WTC11 (cell line): Measurements from ENCODE around the gene RAET1E. TPM values are rescaled to one million over a fixed set of nuclear protein-coding genes. Genes with fewer than 3 reads are reported as not detected.

Experiments
- ATAC-seq: fragments of 200-7000 bp; cut with Tn5 transposase; 2 replicates; pipeline ENCODE4 v1.10.0; 2021; ENCODE audit warnings: mild to moderate bottlenecking, moderate library complexity
- CTCF ChIA-PET: fragments of 300-600 bp; sonication (Branson Sonifier 250); formaldehyde crosslinking; loops from one replicate; lab custom pipeline; 2021; ENCODE audit warnings: antibody characterized with exemption; lab: Charles Lee
- POLR2A ChIA-PET: fragments of 350-600 bp; sonication (Branson Sonifier 250); formaldehyde crosslinking; loops from one replicate; lab custom pipeline; 2021; ENCODE audit warnings: antibody characterized with exemption; lab: Charles Lee
- DNase-seq: peaks from one replicate; pipeline ENCODE4 v3.0.0; 2021; ENCODE audit warnings: low spot score
- H3K27ac Mint-ChIP-seq: 2 replicates; pipeline ENCODE4 v1.8.0; 2021; ENCODE audit warnings: mixed read lengths
- H3K27me3 Mint-ChIP-seq: 2 replicates; pipeline ENCODE4 v1.8.0; 2021; ENCODE audit warnings: low read depth, mild to moderate bottlenecking, moderate library complexity, mixed read lengths
- H3K36me3 Mint-ChIP-seq: 2 replicates; pipeline ENCODE4 v1.8.0; 2021; ENCODE audit warnings: mixed read lengths
- H3K4me1 Mint-ChIP-seq: 2 replicates; pipeline ENCODE4 v1.8.0; 2022; ENCODE audit warnings: mixed read lengths
- H3K4me3 Mint-ChIP-seq: 2 replicates; pipeline ENCODE4 v1.8.0; 2021; ENCODE audit warnings: mild to moderate bottlenecking, moderate library complexity, mixed read lengths
- H3K9me3 Mint-ChIP-seq: 2 replicates; pipeline ENCODE4 v1.8.0; 2021; ENCODE audit warnings: mixed read lengths
- CBFB ChIP-seq: sonication (generic); formaldehyde crosslinking; IDR thresholded peaks from 2 replicates; pipeline ENCODE4 v1.8.1; 2022; ENCODE audit warnings: mild to moderate bottlenecking, low read depth, missing genetic modification reagents
- CREM ChIP-seq: sonication (generic); formaldehyde crosslinking; IDR thresholded peaks from 2 replicates; pipeline ENCODE4 v1.8.1; 2022; ENCODE audit warnings: mild to moderate bottlenecking, missing genetic modification reagents, moderate library complexity
- ERG ChIP-seq: fragments of 250-450 bp; sonication (Bioruptor Pico); IDR thresholded peaks from 2 replicates; pipeline ENCODE4 v1.8.0; 2021; ENCODE audit warnings: mild to moderate bottlenecking
- ETV6 ChIP-seq: sonication (generic); formaldehyde crosslinking; IDR thresholded peaks from 2 replicates; pipeline ENCODE4 v1.8.1; 2022; ENCODE audit warnings: mild to moderate bottlenecking, missing genetic modification reagents
- IRF1 ChIP-seq: sonication (generic); formaldehyde crosslinking; IDR thresholded peaks from 2 replicates; pipeline ENCODE4 v1.8.0; 2023; ENCODE audit warnings: missing genetic modification reagents
- JUN ChIP-seq: sonication (generic); formaldehyde crosslinking; IDR thresholded peaks from 2 replicates; pipeline ENCODE4 v1.8.0; 2023; ENCODE audit warnings: mild to moderate bottlenecking, missing genetic modification reagents
- MXD4 ChIP-seq: fragments of 250-450 bp; sonication (Bioruptor Pico); IDR thresholded peaks from 2 replicates; pipeline ENCODE4 v1.8.0; 2021; ENCODE audit warnings: mild to moderate bottlenecking, moderate library complexity, borderline replicate concordance
- NR3C1 ChIP-seq: sonication (generic); formaldehyde crosslinking; conservative IDR thresholded peaks from 2 replicates; pipeline ENCODE4 v1.8.1; 2023; ENCODE audit warnings: low read depth, mild to moderate bottlenecking, missing genetic modification reagents
- PRRX2 ChIP-seq: fragments of 250-450 bp; sonication (Bioruptor Pico); IDR thresholded peaks from 2 replicates; pipeline ENCODE4 v1.8.0; 2021; ENCODE audit warnings: mild to moderate bottlenecking
- ZBTB21 ChIP-seq: sonication (generic); formaldehyde crosslinking; IDR thresholded peaks from 2 replicates; pipeline ENCODE4 v1.8.1; 2023; ENCODE audit warnings: mild to moderate bottlenecking, missing genetic modification reagents, borderline replicate concordance
- ZBTB43 ChIP-seq: sonication (generic); formaldehyde crosslinking; IDR thresholded peaks from 2 replicates; pipeline ENCODE4 v1.8.1; 2023; ENCODE audit warnings: mild to moderate bottlenecking, missing genetic modification reagents
- ZMAT4 ChIP-seq: fragments of 250-450 bp; sonication (Bioruptor Pico); IDR thresholded peaks from 2 replicates; pipeline ENCODE4 v1.9.0; 2021; ENCODE audit warnings: mild to moderate bottlenecking
- ZNF281 ChIP-seq: sonication (generic); formaldehyde crosslinking; IDR thresholded peaks from 2 replicates; pipeline ENCODE4 v1.8.0; 2023; ENCODE audit warnings: mild to moderate bottlenecking, missing genetic modification reagents
- ZNF512 ChIP-seq: sonication (generic); formaldehyde crosslinking; IDR thresholded peaks from 2 replicates; pipeline ENCODE4 v1.8.1; 2022; ENCODE audit warnings: missing genetic modification reagents, borderline replicate concordance
- ZNF532 ChIP-seq: fragments of 250-450 bp; sonication (Bioruptor Pico); IDR thresholded peaks from 2 replicates; pipeline ENCODE4 v1.9.0; 2021; ENCODE audit warnings: mild to moderate bottlenecking, borderline replicate concordance
- ZNF671 ChIP-seq: fragments of 250-450 bp; sonication (Bioruptor Pico); IDR thresholded peaks from 2 replicates; pipeline ENCODE4 v1.8.0; 2021; ENCODE audit warnings: mild to moderate bottlenecking
- total RNA-seq: library from RNA; stranded (reverse); gene quantifications from 3 replicates; pipeline ENCODE4 v1.2.3, GENCODE V29; 2021

Gene RAET1E
- total RNA-seq, 1 experiment from 2014 or later = not detected

GRCh38 chr6:149899926-149900619, 2.2 kb upstream of the RAET1E start:
- ChIA-PET CTCF (interaction anchor here (0.6 kb wide), 1 partner anchor 84 kb away, joined by 3 read pairs; no protein-coding TSS in a partner anchor), POLR2A (no interaction called here)
- TF ChIP-seq CBFB (CRISPR knock-in tag) (no peak), ZNF532 (CRISPR knock-in tag) (no peak), NR3C1 (CRISPR knock-in tag) (no peak), JUN (no peak), ZNF512 (CRISPR knock-in tag) (no peak), ZBTB21 (CRISPR knock-in tag) (no peak), ERG (CRISPR knock-in tag) (no peak), CREM (CRISPR knock-in tag) (no peak), ZMAT4 (no peak), ZNF281 (CRISPR knock-in tag) (no peak), ETV6 (CRISPR knock-in tag) (no peak)
- Mint-ChIP-seq H3K9me3 (no peaks in the 10 kb centered on the region), H3K36me3 (no peaks in the 10 kb centered on the region), H3K4me3 (no peak overlapping the region), H3K27ac (no peak overlapping the region), H3K27me3 (peaks cover 3% of the 10 kb centered on the region; the same call in 1 of the 2 replicates), H3K4me1 (peaks cover 9% of the 10 kb centered on the region)
- DNase-seq = no peak
- no peak for ATAC-seq

GRCh38 chr6:149899486-149899885, 1.6 kb upstream of the RAET1E start:
- no peak for ATAC-seq
- H3K4me3 Mint-ChIP-seq = no peak overlapping the region
- H3K36me3 Mint-ChIP-seq = no peaks in the 10 kb centered on the region
- H3K4me1 Mint-ChIP-seq = peaks cover 13% of the 10 kb centered on the region
- ChIA-PET POLR2A (no interaction called here), CTCF (interaction anchor here (0.6 kb wide), 1 partner anchor 85 kb away, joined by 3 read pairs; no protein-coding TSS in a partner anchor)
- no peak for DNase-seq
- H3K27me3 Mint-ChIP-seq = no peaks in the 10 kb centered on the region; the same call in 1 of the 2 replicates
- no peak overlapping the region for H3K27ac Mint-ChIP-seq
- no peaks in the 10 kb centered on the region for H3K9me3 Mint-ChIP-seq
- TF ChIP-seq ZBTB43 (CRISPR knock-in tag) (no peak), ZNF512 (CRISPR knock-in tag) (no peak), ZNF671 (CRISPR knock-in tag) (no peak), MXD4 (CRISPR knock-in tag) (no peak), IRF1 (CRISPR knock-in tag) (no peak), PRRX2 (CRISPR knock-in tag) (no peak)
